Mesendoderm (in vitro differentiated cells): ENCODE measurements around the gene FYB2.

Experiments
- DNase-seq: peaks from one replicate; pipeline ENCODE4 v3.0.0; 2013
- H2AK5ac ChIP-seq: 2 replicates; pipeline ENCODE4 v1.6.1; 2013; ENCODE audit warnings: low read length, inconsistent platforms
- H2BK120ac ChIP-seq: 2 replicates; pipeline ENCODE4 v1.6.1; 2013; ENCODE audit warnings: low read depth, mild to moderate bottlenecking, low read length, moderate library complexity, mixed read lengths
- H2BK15ac ChIP-seq: replicated peaks from 2 replicates; pipeline ENCODE4 v1.6.1; 2013; ENCODE audit warnings: low read depth, mild to moderate bottlenecking, moderate library complexity
- H2BK5ac ChIP-seq: 2 replicates; pipeline ENCODE4 v1.6.1; 2013; ENCODE audit warnings: low read length, inconsistent platforms
- H3K18ac ChIP-seq: 2 replicates; pipeline ENCODE4 v1.6.1; 2013; ENCODE audit warnings: mild to moderate bottlenecking, low read length, mixed read lengths
- H3K23ac ChIP-seq: one replicate; pipeline ENCODE4 v1.6.1; 2013; ENCODE audit warnings: low read length
- H3K27ac ChIP-seq: 2 replicates; pipeline ENCODE4 v1.5.1; 2013; ENCODE audit warnings: low read depth, mild to moderate bottlenecking, inconsistent platforms, low read length, moderate library complexity
- H3K27me3 ChIP-seq: 2 replicates; pipeline ENCODE4 v1.6.1; 2013; ENCODE audit warnings: low read length, control low read depth, mild to moderate bottlenecking, inconsistent platforms; ENCODE audit not compliant: insufficient read depth, poor library complexity
- H3K36me3 ChIP-seq: 2 replicates; pipeline ENCODE4 v1.6.1; 2013; ENCODE audit warnings: low read length, inconsistent platforms; ENCODE audit not compliant: control insufficient read depth, insufficient read depth
- H3K4ac ChIP-seq: one replicate; pipeline ENCODE4 v1.6.1; 2013; ENCODE audit warnings: low read depth, mild to moderate bottlenecking, low read length, moderate library complexity
- H3K4me1 ChIP-seq: 2 replicates; pipeline ENCODE4 v1.6.1; 2013; ENCODE audit warnings: low read depth, low read length, inconsistent platforms; ENCODE audit not compliant: control insufficient read depth
- H3K4me2 ChIP-seq: 2 replicates; pipeline ENCODE4 v1.6.1; 2013; ENCODE audit warnings: low read length
- H3K4me3 ChIP-seq: 2 replicates; pipeline ENCODE4 v1.5.1; 2013; ENCODE audit warnings: mild to moderate bottlenecking, low read length
- H3K56ac ChIP-seq: one replicate; pipeline ENCODE4 v1.6.1; 2013; ENCODE audit warnings: low read length
- H3K79me1 ChIP-seq: 2 replicates; pipeline ENCODE4 v1.6.1; 2013; ENCODE audit warnings: low read length, inconsistent platforms
- H3K79me2 ChIP-seq: 2 replicates; pipeline ENCODE4 v1.6.1; 2013; ENCODE audit warnings: mild to moderate bottlenecking, low read length; ENCODE audit not compliant: control insufficient read depth, insufficient read depth
- H3K9ac ChIP-seq: 2 replicates; pipeline ENCODE4 v1.6.1; 2013; ENCODE audit warnings: low read length, inconsistent platforms
- H4K5ac ChIP-seq: one replicate; pipeline ENCODE4 v1.6.1; 2013; ENCODE audit warnings: low read length
- H4K8ac ChIP-seq: one replicate; pipeline ENCODE4 v1.6.1; 2013; ENCODE audit warnings: low read depth, mild to moderate bottlenecking, control low read depth, low read length, moderate library complexity
- WGBS: extraction: QIAGEN DNeasy Blood & Tissue Kit; methylation state at CpG from one replicate; pipeline ENCODE4 v1.1.7; 2013; ENCODE audit warnings: low lambda C conversion rate, missing lambda C conversion rate; ENCODE audit not compliant: insufficient coverage; ENCODE audit errors: extremely low coverage; 5-methylcytosine and 5-hydroxymethylcytosine counted together

Gene FYB2

DNA sequence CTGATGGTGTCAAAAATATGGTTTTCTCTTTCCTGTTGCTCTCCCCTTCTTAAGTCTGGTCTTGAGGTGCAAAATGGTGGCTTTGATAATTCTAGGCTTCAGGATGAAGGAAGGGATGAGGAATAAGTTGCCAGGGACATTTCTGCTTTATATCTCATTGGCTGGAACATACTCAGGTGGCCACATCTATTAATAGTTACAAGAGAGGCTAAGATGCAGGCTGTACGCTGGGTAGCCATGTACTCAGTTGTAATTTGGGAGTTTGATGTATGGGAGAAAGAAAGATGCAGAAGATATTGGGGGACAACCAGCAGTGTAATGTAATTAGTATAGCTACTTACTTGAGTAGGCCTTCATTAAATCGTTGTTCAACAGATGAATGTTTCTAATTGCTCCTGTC, 148.9 kb downstream of the FYB2 start:
- Histone ChIP-seq H3K36me3 (no peaks in the 10 kb centered on the region), H2BK15ac (no peak overlapping the region), H3K56ac (no peak overlapping the region), H3K9ac (no peak overlapping the region), H2BK120ac (no peak overlapping the region), H3K18ac (no peak overlapping the region), H3K4ac (no peak overlapping the region), H2BK5ac (no peak overlapping the region), H3K23ac (no peak overlapping the region), H3K27ac (no peak overlapping the region), H4K5ac (no peak overlapping the region), H3K4me1 (no peaks in the 10 kb centered on the region), H3K4me2 (no peak overlapping the region), H3K4me3 (no peak overlapping the region), H2AK5ac (no peak overlapping the region), H3K27me3 (no peaks in the 10 kb centered on the region), H4K8ac (no peak overlapping the region), H3K79me2 (no peaks in the 10 kb centered on the region), H3K79me1 (no peaks in the 10 kb centered on the region)
- WGBS, result no CpG with 5 or more reads among the region's 2 CpGs
- no peak for DNase-seq
